Panc1 (cell line): ENCODE data around the gene ADCY9. TPM values are rescaled to one million over a fixed set of nuclear protein-coding genes. Genes with fewer than 3 reads are reported as not detected.
"Not testable (repeated sequence)": the region's sequence is repeated elsewhere in the genome, so short reads cannot be mapped to it uniquely, and the experiment has no call there.

ENCODE experiments used
- ATAC-seq: fragments of 200-7000 bp; cut with Tn5 transposase; 2 replicates; pipeline ENCODE4 v1.9.1; 2020; ENCODE audit warnings: mild to moderate bottlenecking, moderate library complexity
- BruUV-seq: library from RNA; stranded (reverse); fragments of 400-500 nt; replicated peaks from 2 replicates; lab custom pipeline; 2021; lab: Mats Ljungman, UMichigan
- CTCF ChIA-PET: fragments of 300-600 bp; sonication (Branson Sonifier 250); formaldehyde crosslinking; loops from one replicate; lab custom pipeline; 2022; ENCODE audit warnings: antibody characterized with exemption; lab: Charles Lee
- POLR2A ChIA-PET: fragments of 300-600 bp; sonication (Branson Sonifier 250); formaldehyde crosslinking; loops from one replicate; lab custom pipeline; 2022; ENCODE audit warnings: antibody characterized with exemption; lab: Charles Lee
- DNase-seq: peaks from one replicate; pipeline ENCODE4 v3.0.0-alpha.2; 2010; ENCODE audit warnings: low read depth, low spot score
- H3K27ac ChIP-seq: 2 replicates; pipeline ENCODE4 v1.5.1; 2011; ENCODE audit warnings: mild to moderate bottlenecking, low read length, inconsistent platforms
- H3K27me3 ChIP-seq: fragments of 200-500 bp; sonication (Bioruptor generic); 2 replicates; pipeline ENCODE4 v1.6.0; 2014; ENCODE audit warnings: low read length, inconsistent platforms; ENCODE audit not compliant: control insufficient read depth, insufficient read depth
- H3K36me3 ChIP-seq: fragments of 200-500 bp; sonication (Bioruptor generic); 2 replicates; pipeline ENCODE4 v1.5.1; 2014; ENCODE audit warnings: inconsistent platforms, mild to moderate bottlenecking, low read length, moderate library complexity; ENCODE audit not compliant: control insufficient read depth, insufficient read depth
- H3K4me1 ChIP-seq: 2 replicates; pipeline ENCODE4 v1.5.1; 2011; ENCODE audit warnings: inconsistent platforms, mild to moderate bottlenecking, low read length, moderate library complexity; ENCODE audit not compliant: control insufficient read depth, insufficient read depth
- H3K4me3 ChIP-seq, 2 experiments: 2 replicates each; pipeline ENCODE4 v1.5.1; 2011 to 2012; ENCODE audit warnings: low read depth in 2 of 2, low read length in 2 of 2, mild to moderate bottlenecking in 2 of 2, inconsistent platforms in 1 of 2, moderate library complexity in 1 of 2
- H3K9me3 ChIP-seq: fragments of 200-500 bp; sonication (Bioruptor generic); 2 replicates; pipeline ENCODE4 v1.5.1; 2014; ENCODE audit warnings: low read depth, mild to moderate bottlenecking, inconsistent platforms, low read length, moderate library complexity; ENCODE audit not compliant: control insufficient read depth, insufficient read depth
- POLR2AphosphoS5 ChIP-seq: IDR thresholded peaks from 2 replicates; pipeline ENCODE4 v1.6.1; 2012; ENCODE audit warnings: mild to moderate bottlenecking, low read depth, low read length, moderate library complexity
- REST ChIP-seq, 2 experiments: IDR thresholded peaks; 2 replicates each; pipeline ENCODE4 v1.6.1; 2011 to 2012; ENCODE audit warnings: low read depth in 2 of 2, control low read depth in 1 of 2, low read length in 1 of 2, mild to moderate bottlenecking in 1 of 2, moderate library complexity in 1 of 2; ENCODE audit not compliant: insufficient read depth in 1 of 2
- SIN3A ChIP-seq: IDR thresholded peaks from 2 replicates; pipeline ENCODE4 v1.6.1; 2012; ENCODE audit warnings: low read depth, mild to moderate bottlenecking, low read length, moderate library complexity, borderline replicate concordance; ENCODE audit not compliant: insufficient read depth
- TCF7L2 ChIP-seq: IDR thresholded peaks from 2 replicates; pipeline ENCODE4 v1.6.1; 2011; ENCODE audit warnings: mild to moderate bottlenecking, low read depth, low read length, inconsistent platforms
- in situ Hi-C: cut with HindIII; loops from 2 replicates; pipeline ENCODE4 v1.10.0; 2016; ENCODE audit warnings: low sequenced_read_pairs, low pct_unique_long_range_greater_than_20kb
- intact Hi-C: fragments of 100-400 bp; cut with micrococcal nuclease; formaldehyde crosslinking; loops from one replicate; pipeline ENCODE4 v1.10.0; 2022; ENCODE audit not compliant: unreplicated experiment
- total RNA-seq: library from RNA; stranded (reverse); gene quantifications from one replicate; pipeline ENCODE4 v1.2.1, GENCODE V29; 2021; ENCODE audit not compliant: unreplicated experiment
- TF ChIP-seq, protein P1 (sequence below): fragments of 450-650 bp; IDR thresholded peaks from 2 replicates; pipeline ENCODE4 v1.5.1; 2017; ENCODE audit warnings: mild to moderate bottlenecking

ADCY9 gene
- total RNA-seq, 1 experiment from 2014 or later, result 29.8 TPM

DNA sequence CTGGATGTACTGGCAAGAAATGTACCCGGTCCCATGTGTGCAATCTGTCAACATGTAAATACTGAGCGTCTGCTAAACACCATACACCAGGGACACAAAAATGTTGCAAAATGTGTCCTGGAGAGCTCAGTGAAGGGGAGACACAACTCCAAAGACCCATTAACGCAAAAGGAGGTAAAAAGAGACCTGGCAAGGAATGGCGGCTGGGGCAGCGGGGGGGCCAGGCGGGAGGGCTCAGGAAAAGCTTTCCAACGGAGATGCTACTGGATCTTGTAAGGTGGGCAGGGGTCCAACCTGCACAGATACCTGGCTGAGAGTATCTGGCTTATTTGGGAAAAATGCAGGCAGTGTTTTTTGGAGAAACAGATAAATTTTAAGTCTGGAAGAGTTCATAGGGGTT lies 40.7 kb downstream of the ADCY9 start:
- H3K36me3 ChIP-seq, result no peaks in the 10 kb centered on the region
- H3K4me1 ChIP-seq, result no peaks in the 10 kb centered on the region; the same call in 1 of the 2 replicates
- no peak for DNase-seq
- H3K27ac ChIP-seq, result no peak overlapping the region
- ChIA-PET POLR2A (no interaction called here), CTCF (no interaction called here)
- in situ Hi-C loops (no loop called here), intact Hi-C loops (no loop called here)
- ATAC-seq, result no peak
- BruUV-seq, result no TSS peak
- no peak for TF ChIP-seq TCF7L2
- no peak for TF ChIP-seq SIN3A
- TF ChIP-seq, protein P1, sequence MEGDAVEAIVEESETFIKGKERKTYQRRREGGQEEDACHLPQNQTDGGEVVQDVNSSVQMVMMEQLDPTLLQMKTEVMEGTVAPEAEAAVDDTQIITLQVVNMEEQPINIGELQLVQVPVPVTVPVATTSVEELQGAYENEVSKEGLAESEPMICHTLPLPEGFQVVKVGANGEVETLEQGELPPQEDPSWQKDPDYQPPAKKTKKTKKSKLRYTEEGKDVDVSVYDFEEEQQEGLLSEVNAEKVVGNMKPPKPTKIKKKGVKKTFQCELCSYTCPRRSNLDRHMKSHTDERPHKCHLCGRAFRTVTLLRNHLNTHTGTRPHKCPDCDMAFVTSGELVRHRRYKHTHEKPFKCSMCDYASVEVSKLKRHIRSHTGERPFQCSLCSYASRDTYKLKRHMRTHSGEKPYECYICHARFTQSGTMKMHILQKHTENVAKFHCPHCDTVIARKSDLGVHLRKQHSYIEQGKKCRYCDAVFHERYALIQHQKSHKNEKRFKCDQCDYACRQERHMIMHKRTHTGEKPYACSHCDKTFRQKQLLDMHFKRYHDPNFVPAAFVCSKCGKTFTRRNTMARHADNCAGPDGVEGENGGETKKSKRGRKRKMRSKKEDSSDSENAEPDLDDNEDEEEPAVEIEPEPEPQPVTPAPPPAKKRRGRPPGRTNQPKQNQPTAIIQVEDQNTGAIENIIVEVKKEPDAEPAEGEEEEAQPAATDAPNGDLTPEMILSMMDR, result no peak
- H3K27me3 ChIP-seq, result no peaks in the 10 kb centered on the region
- H3K9me3 ChIP-seq, result no peaks in the 10 kb centered on the region
- no peak overlapping the region for H3K4me3 ChIP-seq

- BruUV-seq, H3K36me3 ChIP-seq, intact Hi-C loops, H3K4me3 ChIP-seq, ATAC-seq, DNase-seq, in situ Hi-C loops, POLR2A ChIA-PET, H3K27me3 ChIP-seq, H3K27ac ChIP-seq, CTCF ChIA-PET, H3K9me3 ChIP-seq, H3K4me1 ChIP-seq: not testable (repeated sequence)
Measured at GRCh38 chr16:4073150-4073549, 43.1 kb downstream of the ADCY9 start.

- H3K4me3 ChIP-seq, result no peak overlapping the region
- POLR2A ChIA-PET, result no interaction called here
- in situ Hi-C loops (no loop called here), intact Hi-C loops (no loop called here)
- CTCF ChIA-PET, result no interaction called here
- TF ChIP-seq POLR2AphosphoS5 (no peak), TCF7L2 (no peak), SIN3A (no peak), REST (IDR thresholded peaks at IDR 0.05; ENCODE audit: insufficient read depth in 1 of 2, low read depth in 2 of 2, low read length in 1 of 2) (no peak)
- TF ChIP-seq, protein P1, result no peak
- peaks cover 8% of the 10 kb centered on the region; the same call in 1 of the 2 replicates for H3K4me1 ChIP-seq
- H3K9me3 ChIP-seq, result no peaks in the 10 kb centered on the region
- no peak overlapping the region for H3K27ac ChIP-seq
- H3K27me3 ChIP-seq, result no peaks in the 10 kb centered on the region
- no peak for ATAC-seq
- BruUV-seq, result no TSS peak
- no peak for DNase-seq
- H3K36me3 ChIP-seq, result no peaks in the 10 kb centered on the region
Measured at GRCh38 chr16:4071686-4072561, 44.3 kb downstream of the ADCY9 start.
